ENCODE measurements around the gene RBM23.

GRCh38 chr14:22905627-22906026 lies 13.3 kb downstream of the RBM23 start:
- TF ChIP-seq CEBPZ (IDR thresholded peaks at IDR 0.05; ENCODE audit: low read depth, low read length) (no peak), RAD21 (IDR thresholded peaks at IDR 0.05; ENCODE audit: insufficient read depth, low read depth, low read length) (no peak), CTCF (IDR thresholded peaks at IDR 0.05 in 2 of 3, conservative IDR thresholded peaks at IDR 0.05 in 1 of 3; ENCODE audit: control insufficient read depth in 2 of 3, extremely low read depth in 1 of 3, insufficient read depth in 1 of 3, low read depth in 3 of 3, low read length in 3 of 3) (no peak), POLR2AphosphoS5 (IDR thresholded peaks at IDR 0.05; ENCODE audit: low read length) (no peak), EZH2 (IDR thresholded peaks at IDR 0.05; ENCODE audit: borderline replicate concordance, control insufficient read depth, low read depth, low read length) (no peak), POLR2A (IDR thresholded peaks at IDR 0.05; ENCODE audit: low read depth, low read length) (no peak), CBX3 (IDR thresholded peaks at IDR 0.05; ENCODE audit: borderline replicate concordance, low read depth) (no peak), SPI1 (IDR thresholded peaks at IDR 0.05; ENCODE audit: borderline replicate concordance, insufficient read depth, low read depth, low read length) (no peak), ELK1 (IDR thresholded peaks at IDR 0.05; ENCODE audit: low read depth, low read length) (no peak)

All from GM12878 (cell line).